ENCODE results near the gene ITGB3.

ITGB3 gene

GRCh38 chr17:47220531-47220999 is 33.1 kb upstream of the ITGB3 start:
- Histone ChIP-seq H2AFZ (ENCODE audit: low read depth, low read length) (no peak overlapping the region), H3K4me1 (ENCODE audit: low read length) (peaks cover 8% of the 10 kb centered on the region), H3K27me3 (ENCODE audit: low read depth, low read length) (0 out of 2 replicates have a peak, but pooled peaks cover 2% of the 10 kb centered on the region), H3K9ac (ENCODE audit: low read length) (no peak overlapping the region), H3K4me2 (ENCODE audit: low read length) (no peak overlapping the region), H4K20me1 (ENCODE audit: insufficient read depth, low read length) (no peaks in the 10 kb centered on the region), H3K9me3 (ENCODE audit: insufficient read depth, low read length) (no peaks in the 10 kb centered on the region), H3K4me3 (ENCODE audit: low read length) (no peak overlapping the region), H3K27ac (ENCODE audit: low read length) (no peak overlapping the region), H3K36me3 (replicated peaks; ENCODE audit: low read depth, low read length) (no peaks in the 10 kb centered on the region), H3K79me2 (ENCODE audit: low read length) (no peaks in the 10 kb centered on the region)
- TF ChIP-seq CTCF (IDR thresholded peaks at IDR 0.05; ENCODE audit: low read depth, low read length) = no peak
- no peak for TF ChIP-seq EZH2phosphoT487 (IDR thresholded peaks at IDR 0.05; ENCODE audit: low read depth)

- Histone ChIP-seq H3K36me3 (replicated peaks; ENCODE audit: low read depth, low read length) (no peaks in the 10 kb centered on the region), H3K4me1 (ENCODE audit: low read length) (peaks cover 8% of the 10 kb centered on the region), H3K27ac (ENCODE audit: low read length) (no peak overlapping the region), H3K4me2 (ENCODE audit: low read length) (no peak overlapping the region), H3K9me3 (ENCODE audit: insufficient read depth, low read length) (no peaks in the 10 kb centered on the region), H3K79me2 (ENCODE audit: low read length) (no peaks in the 10 kb centered on the region), H3K4me3 (ENCODE audit: low read length) (no peak overlapping the region), H4K20me1 (ENCODE audit: insufficient read depth, low read length) (no peaks in the 10 kb centered on the region), H3K27me3 (ENCODE audit: low read depth, low read length) (no peaks in the 10 kb centered on the region), H3K9ac (ENCODE audit: low read length) (no peak overlapping the region), H2AFZ (ENCODE audit: low read depth, low read length) (no peak overlapping the region)
- no peak for TF ChIP-seq EZH2phosphoT487 (IDR thresholded peaks at IDR 0.05; ENCODE audit: low read depth)
- TF ChIP-seq CTCF (IDR thresholded peaks at IDR 0.05; ENCODE audit: low read depth, low read length) = no peak
Observed at GRCh38 chr17:47221154-47221553, 32.5 kb upstream of the ITGB3 start.

- Histone ChIP-seq H3K27me3 (ENCODE audit: low read depth, low read length) (no peaks in the 10 kb centered on the region), H3K4me2 (ENCODE audit: low read length) (no peak overlapping the region), H3K27ac (ENCODE audit: low read length) (no peak overlapping the region), H3K9me3 (ENCODE audit: insufficient read depth, low read length) (no peaks in the 10 kb centered on the region), H3K36me3 (replicated peaks; ENCODE audit: low read depth, low read length) (no peaks in the 10 kb centered on the region), H3K79me2 (ENCODE audit: low read length) (no peaks in the 10 kb centered on the region), H3K4me3 (ENCODE audit: low read length) (no peak overlapping the region), H4K20me1 (ENCODE audit: insufficient read depth, low read length) (no peaks in the 10 kb centered on the region), H3K9ac (ENCODE audit: low read length) (no peak overlapping the region), H2AFZ (ENCODE audit: low read depth, low read length) (no peak overlapping the region), H3K4me1 (ENCODE audit: low read length) (peaks cover 8% of the 10 kb centered on the region)
- no peak for TF ChIP-seq CTCF (IDR thresholded peaks at IDR 0.05; ENCODE audit: low read depth, low read length)
- TF ChIP-seq EZH2phosphoT487 (IDR thresholded peaks at IDR 0.05; ENCODE audit: low read depth) = no peak
Observed at GRCh38 chr17:47222047-47222446, 31.6 kb upstream of the ITGB3 start.

- Histone ChIP-seq H3K27ac (ENCODE audit: low read length) (no peak overlapping the region), H3K4me3 (ENCODE audit: low read length) (no peak overlapping the region), H3K27me3 (ENCODE audit: low read depth, low read length) (no peaks in the 10 kb centered on the region), H4K20me1 (ENCODE audit: insufficient read depth, low read length) (no peaks in the 10 kb centered on the region), H2AFZ (ENCODE audit: low read depth, low read length) (no peak overlapping the region), H3K9me3 (ENCODE audit: insufficient read depth, low read length) (no peaks in the 10 kb centered on the region), H3K79me2 (ENCODE audit: low read length) (no peaks in the 10 kb centered on the region), H3K9ac (ENCODE audit: low read length) (no peak overlapping the region), H3K4me1 (ENCODE audit: low read length) (peaks cover 8% of the 10 kb centered on the region), H3K36me3 (replicated peaks; ENCODE audit: low read depth, low read length) (no peaks in the 10 kb centered on the region), H3K4me2 (ENCODE audit: low read length) (no peak overlapping the region)
- TF ChIP-seq EZH2phosphoT487 (IDR thresholded peaks at IDR 0.05; ENCODE audit: low read depth) = no peak
- no peak for TF ChIP-seq CTCF (IDR thresholded peaks at IDR 0.05; ENCODE audit: low read depth, low read length)
Observed at GRCh38 chr17:47223007-47223406, 30.6 kb upstream of the ITGB3 start.
